Measurements from ENCODE around the gene TGM1. TPM values are rescaled to one million over a fixed set of nuclear protein-coding genes. Genes with fewer than 3 reads are reported as not detected.

TGM1 gene
- total and polyA plus RNA-seq, 4 donors = 0.28 to 1.5 (median 0.76) TPM

GRCh38 chr14:24231263-24232120, 31.5 kb downstream of the TGM1 start:
- DNase-seq (ENCODE audit: low spot score) = no peak
- no peak for TF ChIP-seq YY1 (IDR thresholded peaks at IDR 0.05)
- no peak for TF ChIP-seq SP1 (IDR thresholded peaks at IDR 0.05)
- no peak for TF ChIP-seq MAX (IDR thresholded peaks at IDR 0.05)
- TF ChIP-seq HNF4A (conservative IDR thresholded peaks at IDR 0.05) = no peak
- TF ChIP-seq TAF1 (conservative IDR thresholded peaks at IDR 0.05) = no peak
- no peak for TF ChIP-seq NR2F2 (IDR thresholded peaks at IDR 0.05)
- TF ChIP-seq HNF4G (IDR thresholded peaks at IDR 0.05) = no peak
- no peak for TF ChIP-seq FOXA1 (IDR thresholded peaks at IDR 0.05)
- no peak for TF ChIP-seq FOXA2 (IDR thresholded peaks at IDR 0.05)
- TF ChIP-seq EGR1 (IDR thresholded peaks at IDR 0.05; ENCODE audit: low read depth in 2 of 2) = no peak
- TF ChIP-seq, protein P1, sequence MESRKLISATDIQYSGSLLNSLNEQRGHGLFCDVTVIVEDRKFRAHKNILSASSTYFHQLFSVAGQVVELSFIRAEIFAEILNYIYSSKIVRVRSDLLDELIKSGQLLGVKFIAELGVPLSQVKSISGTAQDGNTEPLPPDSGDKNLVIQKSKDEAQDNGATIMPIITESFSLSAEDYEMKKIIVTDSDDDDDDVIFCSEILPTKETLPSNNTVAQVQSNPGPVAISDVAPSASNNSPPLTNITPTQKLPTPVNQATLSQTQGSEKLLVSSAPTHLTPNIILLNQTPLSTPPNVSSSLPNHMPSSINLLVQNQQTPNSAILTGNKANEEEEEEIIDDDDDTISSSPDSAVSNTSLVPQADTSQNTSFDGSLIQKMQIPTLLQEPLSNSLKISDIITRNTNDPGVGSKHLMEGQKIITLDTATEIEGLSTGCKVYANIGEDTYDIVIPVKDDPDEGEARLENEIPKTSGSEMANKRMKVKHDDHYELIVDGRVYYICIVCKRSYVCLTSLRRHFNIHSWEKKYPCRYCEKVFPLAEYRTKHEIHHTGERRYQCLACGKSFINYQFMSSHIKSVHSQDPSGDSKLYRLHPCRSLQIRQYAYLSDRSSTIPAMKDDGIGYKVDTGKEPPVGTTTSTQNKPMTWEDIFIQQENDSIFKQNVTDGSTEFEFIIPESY (IDR thresholded peaks at IDR 0.05) = no peak
- no peak for TF ChIP-seq RXRA (IDR thresholded peaks at IDR 0.05)
- no peak for TF ChIP-seq GABPA (IDR thresholded peaks at IDR 0.05 in 1 of 2, conservative IDR thresholded peaks at IDR 0.05 in 1 of 2)
- TF ChIP-seq, protein P2, sequence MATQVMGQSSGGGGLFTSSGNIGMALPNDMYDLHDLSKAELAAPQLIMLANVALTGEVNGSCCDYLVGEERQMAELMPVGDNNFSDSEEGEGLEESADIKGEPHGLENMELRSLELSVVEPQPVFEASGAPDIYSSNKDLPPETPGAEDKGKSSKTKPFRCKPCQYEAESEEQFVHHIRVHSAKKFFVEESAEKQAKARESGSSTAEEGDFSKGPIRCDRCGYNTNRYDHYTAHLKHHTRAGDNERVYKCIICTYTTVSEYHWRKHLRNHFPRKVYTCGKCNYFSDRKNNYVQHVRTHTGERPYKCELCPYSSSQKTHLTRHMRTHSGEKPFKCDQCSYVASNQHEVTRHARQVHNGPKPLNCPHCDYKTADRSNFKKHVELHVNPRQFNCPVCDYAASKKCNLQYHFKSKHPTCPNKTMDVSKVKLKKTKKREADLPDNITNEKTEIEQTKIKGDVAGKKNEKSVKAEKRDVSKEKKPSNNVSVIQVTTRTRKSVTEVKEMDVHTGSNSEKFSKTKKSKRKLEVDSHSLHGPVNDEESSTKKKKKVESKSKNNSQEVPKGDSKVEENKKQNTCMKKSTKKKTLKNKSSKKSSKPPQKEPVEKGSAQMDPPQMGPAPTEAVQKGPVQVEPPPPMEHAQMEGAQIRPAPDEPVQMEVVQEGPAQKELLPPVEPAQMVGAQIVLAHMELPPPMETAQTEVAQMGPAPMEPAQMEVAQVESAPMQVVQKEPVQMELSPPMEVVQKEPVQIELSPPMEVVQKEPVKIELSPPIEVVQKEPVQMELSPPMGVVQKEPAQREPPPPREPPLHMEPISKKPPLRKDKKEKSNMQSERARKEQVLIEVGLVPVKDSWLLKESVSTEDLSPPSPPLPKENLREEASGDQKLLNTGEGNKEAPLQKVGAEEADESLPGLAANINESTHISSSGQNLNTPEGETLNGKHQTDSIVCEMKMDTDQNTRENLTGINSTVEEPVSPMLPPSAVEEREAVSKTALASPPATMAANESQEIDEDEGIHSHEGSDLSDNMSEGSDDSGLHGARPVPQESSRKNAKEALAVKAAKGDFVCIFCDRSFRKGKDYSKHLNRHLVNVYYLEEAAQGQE (IDR thresholded peaks at IDR 0.05) = no peak
- no peak for TF ChIP-seq JUND (IDR thresholded peaks at IDR 0.05)
- TF ChIP-seq RAD21 (IDR thresholded peaks at IDR 0.05) = no peak
- TF ChIP-seq, protein P3, sequence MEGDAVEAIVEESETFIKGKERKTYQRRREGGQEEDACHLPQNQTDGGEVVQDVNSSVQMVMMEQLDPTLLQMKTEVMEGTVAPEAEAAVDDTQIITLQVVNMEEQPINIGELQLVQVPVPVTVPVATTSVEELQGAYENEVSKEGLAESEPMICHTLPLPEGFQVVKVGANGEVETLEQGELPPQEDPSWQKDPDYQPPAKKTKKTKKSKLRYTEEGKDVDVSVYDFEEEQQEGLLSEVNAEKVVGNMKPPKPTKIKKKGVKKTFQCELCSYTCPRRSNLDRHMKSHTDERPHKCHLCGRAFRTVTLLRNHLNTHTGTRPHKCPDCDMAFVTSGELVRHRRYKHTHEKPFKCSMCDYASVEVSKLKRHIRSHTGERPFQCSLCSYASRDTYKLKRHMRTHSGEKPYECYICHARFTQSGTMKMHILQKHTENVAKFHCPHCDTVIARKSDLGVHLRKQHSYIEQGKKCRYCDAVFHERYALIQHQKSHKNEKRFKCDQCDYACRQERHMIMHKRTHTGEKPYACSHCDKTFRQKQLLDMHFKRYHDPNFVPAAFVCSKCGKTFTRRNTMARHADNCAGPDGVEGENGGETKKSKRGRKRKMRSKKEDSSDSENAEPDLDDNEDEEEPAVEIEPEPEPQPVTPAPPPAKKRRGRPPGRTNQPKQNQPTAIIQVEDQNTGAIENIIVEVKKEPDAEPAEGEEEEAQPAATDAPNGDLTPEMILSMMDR (IDR thresholded peaks at IDR 0.05; ENCODE audit: low read depth, low read length, missing input control) = no peak
- no peak for TF ChIP-seq ATF3 (IDR thresholded peaks at IDR 0.05)
- 11% methylated on average over 23 of the region's 23 CpGs for WGBS

More at GRCh38 chr14:24231263-24232120, 31.5 kb downstream of the TGM1 start:
- peak overlapping the region; percentile 83 to 85 for H3K9ac ChIP-seq (ENCODE audit: low read depth in 1 of 2, low read length in 2 of 2)
- H3K27me3 ChIP-seq (ENCODE audit: control insufficient read depth in 4 of 4, insufficient read depth in 4 of 4, low read length in 3 of 4) = no peaks in the 10 kb centered on the region
- no peaks in the 10 kb centered on the region for H3K9me3 ChIP-seq (ENCODE audit: control insufficient read depth in 4 of 4, low read length in 3 of 4)
- H3K27ac ChIP-seq (ENCODE audit: low read depth in 1 of 2, low read length in 2 of 2) = peak overlapping the region; percentile 80 to 81
- peaks cover 4 to 14% (median 9%) of the 10 kb centered on the region in 4 donors for H3K36me3 ChIP-seq (ENCODE audit: control insufficient read depth in 4 of 4, insufficient read depth in 3 of 4, low read depth in 1 of 4, low read length in 3 of 4)
- H3K4me1 ChIP-seq (ENCODE audit: control insufficient read depth in 4 of 4, insufficient read depth in 4 of 4, low read length in 3 of 4) = peaks cover 5 to 38% (median 27%) of the 10 kb centered on the region in 4 donors
- peak overlapping the region; percentile 76 to 96 (median 85) for H3K4me3 ChIP-seq (ENCODE audit: low read depth in 1 of 3, low read length in 3 of 3)

Measured in liver (tissue), 9 donors.